Measurements from ENCODE around the gene EPN1.
"Not testable (repeated sequence)": the region's sequence is repeated elsewhere in the genome, so short reads cannot be mapped to it uniquely, and the experiment has no call there.

Gene EPN1

GRCh38 chr19:55720214-55720746, 45.3 kb downstream of the EPN1 start:
- Histone ChIP-seq H3K36me3 (ENCODE audit: insufficient read depth, low read length) (no peaks in the 10 kb centered on the region), H3K9me3 (ENCODE audit: low read depth, low read length) (peaks cover 2% of the 10 kb centered on the region; the same call in 1 of the 2 replicates)

GRCh38 chr19:55720801-55721200, 45.8 kb downstream of the EPN1 start:
- Histone ChIP-seq H3K36me3 (ENCODE audit: insufficient read depth, low read length) (no peaks in the 10 kb centered on the region), H3K4me3 (no peak overlapping the region), H3K9me3 (ENCODE audit: low read depth, low read length) (peaks cover 2% of the 10 kb centered on the region; the same call in 1 of the 2 replicates), H3K9ac (ENCODE audit: insufficient read length) (no peak overlapping the region), H3K27ac (no peak overlapping the region)
- no peak for DNase-seq (ENCODE audit: low read depth, low spot score)
- TF ChIP-seq POLR2AphosphoS5 (IDR thresholded peaks at IDR 0.05; ENCODE audit: borderline replicate concordance, low read depth, low read length): no peak
- no peak for TF ChIP-seq EZH2 (IDR thresholded peaks at IDR 0.05)
- no peak for TF ChIP-seq FOXP2 (optimal IDR thresholded peaks at IDR 0.05; ENCODE audit: control extremely low read depth, extremely low read length, insufficient read depth)

More at GRCh38 chr19:55720214-55720746, 45.3 kb downstream of the EPN1 start:
- no peak for DNase-seq (ENCODE audit: low read depth, low spot score)
- Histone ChIP-seq H3K4me3 (no peak overlapping the region), H3K9ac (ENCODE audit: insufficient read length) (no peak overlapping the region), H3K27ac (no peak overlapping the region)
- TF ChIP-seq FOXP2 (optimal IDR thresholded peaks at IDR 0.05; ENCODE audit: control extremely low read depth, extremely low read length, insufficient read depth) (no peak), POLR2AphosphoS5 (IDR thresholded peaks at IDR 0.05; ENCODE audit: borderline replicate concordance, low read depth, low read length) (no peak), EZH2 (IDR thresholded peaks at IDR 0.05) (no peak)

- Histone ChIP-seq H3K9ac (ENCODE audit: insufficient read length) (no peak overlapping the region), H3K9me3 (ENCODE audit: low read depth, low read length) (peaks cover 2% of the 10 kb centered on the region; the same call in 1 of the 2 replicates)
Observed at GRCh38 chr19:55723491-55723890, 48.5 kb downstream of the EPN1 start.

GRCh38 chr19:55730378-55730777, 55.4 kb downstream of the EPN1 start:
- H3K27ac ChIP-seq; H3K36me3 ChIP-seq (ENCODE audit: insufficient read depth, low read length); H3K9me3 ChIP-seq (ENCODE audit: low read depth, low read length); H3K4me3 ChIP-seq; DNase-seq (ENCODE audit: low read depth, low spot score); H3K9ac ChIP-seq (ENCODE audit: insufficient read length): not testable (repeated sequence)

More at GRCh38 chr19:55723491-55723890, 48.5 kb downstream of the EPN1 start:
- Histone ChIP-seq H3K4me3 (no peak overlapping the region), H3K27ac (no peak overlapping the region), H3K36me3 (ENCODE audit: insufficient read depth, low read length) (no peaks in the 10 kb centered on the region)
- no peak for DNase-seq (ENCODE audit: low read depth, low spot score)
- TF ChIP-seq FOXP2 (optimal IDR thresholded peaks at IDR 0.05; ENCODE audit: control extremely low read depth, extremely low read length, insufficient read depth) (no peak), EZH2 (IDR thresholded peaks at IDR 0.05) (no peak), POLR2AphosphoS5 (IDR thresholded peaks at IDR 0.05; ENCODE audit: borderline replicate concordance, low read depth, low read length) (no peak)

- no peak for TF ChIP-seq POLR2AphosphoS5 (IDR thresholded peaks at IDR 0.05; ENCODE audit: borderline replicate concordance, low read depth, low read length)
- TF ChIP-seq FOXP2 (optimal IDR thresholded peaks at IDR 0.05; ENCODE audit: control extremely low read depth, extremely low read length, insufficient read depth): no peak
- TF ChIP-seq EZH2 (IDR thresholded peaks at IDR 0.05): no peak
- Histone ChIP-seq H3K9me3 (ENCODE audit: low read depth, low read length) (no peaks in the 10 kb centered on the region), H3K4me3 (no peak within 1 kb of the TSS), H3K9ac (ENCODE audit: insufficient read length) (no peak within 1 kb of the TSS), H3K36me3 (ENCODE audit: insufficient read depth, low read length) (no peaks in the 10 kb centered on the region), H3K27ac (no peak within 1 kb of the TSS)
- DNase-seq (ENCODE audit: low read depth, low spot score): no peak
Observed at GRCh38 chr19:55738302-55738701, 63.3 kb downstream of the EPN1 start, which contains the start of gene NLRP9. Gene NLRP9, minus strand, starts transcription at chr19:55738402. Its CDS starts 28 bp downstream, at chr19:55738374.

GRCh38 chr19:55750715-55751114, 75.7 kb downstream of the EPN1 start:
- Histone ChIP-seq H3K4me3 (no peak overlapping the region), H3K27ac (no peak overlapping the region), H3K36me3 (ENCODE audit: insufficient read depth, low read length) (no peaks in the 10 kb centered on the region), H3K9me3 (ENCODE audit: low read depth, low read length) (no peaks in the 10 kb centered on the region), H3K9ac (ENCODE audit: insufficient read length) (no peak overlapping the region)
- DNase-seq (ENCODE audit: low read depth, low spot score): no peak
- TF ChIP-seq FOXP2 (optimal IDR thresholded peaks at IDR 0.05; ENCODE audit: control extremely low read depth, extremely low read length, insufficient read depth) (no peak), EZH2 (IDR thresholded peaks at IDR 0.05) (no peak), POLR2AphosphoS5 (IDR thresholded peaks at IDR 0.05; ENCODE audit: borderline replicate concordance, low read depth, low read length) (no peak)

- no peak for TF ChIP-seq FOXP2 (optimal IDR thresholded peaks at IDR 0.05; ENCODE audit: control extremely low read depth, extremely low read length, insufficient read depth)
- no peak for TF ChIP-seq POLR2AphosphoS5 (IDR thresholded peaks at IDR 0.05; ENCODE audit: borderline replicate concordance, low read depth, low read length)
- TF ChIP-seq EZH2 (IDR thresholded peaks at IDR 0.05): no peak
- DNase-seq (ENCODE audit: low read depth, low spot score): no peak
- H3K9me3 ChIP-seq (ENCODE audit: low read depth, low read length): no peaks in the 10 kb centered on the region
- no peak overlapping the region for H3K4me3 ChIP-seq
- H3K9ac ChIP-seq (ENCODE audit: insufficient read length): no peak overlapping the region
- no peak overlapping the region for H3K27ac ChIP-seq
- H3K36me3 ChIP-seq (ENCODE audit: insufficient read depth, low read length): no peaks in the 10 kb centered on the region
Observed at GRCh38 chr19:55753401-55753800, 78.4 kb downstream of the EPN1 start.

GRCh38 chr19:55756808-55757207, 81.8 kb downstream of the EPN1 start:
- H3K27ac ChIP-seq; H3K36me3 ChIP-seq (ENCODE audit: insufficient read depth, low read length); H3K9ac ChIP-seq (ENCODE audit: insufficient read length); DNase-seq (ENCODE audit: low read depth, low spot score); H3K4me3 ChIP-seq; H3K9me3 ChIP-seq (ENCODE audit: low read depth, low read length): not testable (repeated sequence)

GRCh38 chr19:55758797-55759196, 83.8 kb downstream of the EPN1 start, which contains the start of gene RFPL4A:
Gene RFPL4A, plus strand, starts transcription at chr19:55759097. Its CDS starts 2,704 bp downstream, at chr19:55761801.
- H3K36me3 ChIP-seq (ENCODE audit: insufficient read depth, low read length); H3K4me3 ChIP-seq; H3K27ac ChIP-seq; DNase-seq (ENCODE audit: low read depth, low spot score); H3K9me3 ChIP-seq (ENCODE audit: low read depth, low read length); H3K9ac ChIP-seq (ENCODE audit: insufficient read length): not testable (repeated sequence)
